GM18907 (cell line): Measurements from ENCODE around the gene MYH16.
"Not testable (repeated sequence)": the region's sequence is repeated elsewhere in the genome, so short reads cannot be mapped to it uniquely, and the experiment has no call there.

Experiments
- ATAC-seq: cut with Tn5 transposase; IDR thresholded peaks from one replicate; pipeline ENCODE4 v1.9.1; 2021; ENCODE audit warnings: mild to moderate bottlenecking, moderate library complexity; ENCODE audit not compliant: unreplicated experiment

MYH16 gene

GRCh38 chr7:99350641-99351040 lies 78.0 kb downstream of the MYH16 start:
- ATAC-seq = not testable (repeated sequence)

- no peak for ATAC-seq
Measured at GRCh38 chr7:99352247-99352646, 79.6 kb downstream of the MYH16 start.

GRCh38 chr7:99355098-99355497 lies 82.5 kb downstream of the MYH16 start:
- no peak for ATAC-seq

DNA sequence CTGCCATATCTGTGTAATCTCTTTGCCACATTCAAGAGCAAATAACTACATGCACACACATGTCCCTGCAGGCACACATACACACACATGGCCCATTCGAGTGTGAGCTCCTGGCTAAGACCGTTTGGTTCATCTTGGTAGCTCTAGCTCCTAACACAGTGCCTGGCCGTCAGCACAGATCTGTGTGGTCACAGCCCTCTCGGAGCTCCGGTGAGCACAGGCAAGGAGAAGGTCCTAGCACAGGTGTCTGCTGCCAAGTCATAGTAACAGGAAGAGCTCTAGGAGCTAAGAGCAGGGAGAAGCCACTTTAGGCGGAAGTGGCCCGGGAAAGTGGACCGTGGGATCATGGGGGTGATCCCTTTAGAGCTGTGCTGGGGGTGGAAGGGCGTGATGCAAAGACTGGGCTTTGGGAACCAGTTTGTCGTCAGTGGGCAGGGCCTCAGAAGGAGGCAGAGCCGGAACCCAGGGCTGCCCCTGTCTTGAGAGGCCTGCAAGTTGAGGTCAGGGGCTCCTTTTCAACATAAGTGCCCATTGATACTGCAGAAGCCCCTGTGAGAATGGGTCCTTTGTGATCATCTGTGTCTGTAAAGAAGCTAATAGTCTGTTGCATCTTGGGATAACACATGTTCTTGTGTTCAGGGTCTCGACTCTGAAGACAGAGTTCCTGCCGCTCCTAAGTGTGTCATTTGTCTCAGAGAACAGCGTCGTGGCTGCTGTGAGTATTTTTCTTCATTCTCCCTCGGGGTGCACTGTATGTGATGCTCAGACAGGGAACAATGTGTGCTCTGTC lies 85.3 kb downstream of the MYH16 start:
- ATAC-seq = no peak

DNA sequence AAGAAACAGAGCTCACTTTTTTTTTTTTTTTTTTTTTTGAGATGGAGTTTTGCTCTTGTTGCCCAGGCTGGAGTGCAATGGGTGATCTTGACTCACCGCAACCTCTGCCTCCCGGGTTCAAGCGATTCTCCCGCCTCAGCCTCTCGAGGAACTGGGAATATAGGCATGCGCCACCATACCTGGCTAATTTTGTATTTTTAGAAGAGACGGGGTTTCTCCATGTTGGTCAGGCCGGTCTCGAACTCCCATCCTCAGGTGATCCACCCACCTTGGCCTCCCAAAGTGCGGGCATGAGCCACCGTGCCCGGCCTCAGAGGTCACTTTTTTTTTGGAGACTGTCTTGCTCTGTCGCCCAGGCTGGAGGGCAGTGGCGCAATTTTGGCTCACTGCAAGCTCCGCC lies 85.9 kb downstream of the MYH16 start:
- not testable (repeated sequence) for ATAC-seq

DNA sequence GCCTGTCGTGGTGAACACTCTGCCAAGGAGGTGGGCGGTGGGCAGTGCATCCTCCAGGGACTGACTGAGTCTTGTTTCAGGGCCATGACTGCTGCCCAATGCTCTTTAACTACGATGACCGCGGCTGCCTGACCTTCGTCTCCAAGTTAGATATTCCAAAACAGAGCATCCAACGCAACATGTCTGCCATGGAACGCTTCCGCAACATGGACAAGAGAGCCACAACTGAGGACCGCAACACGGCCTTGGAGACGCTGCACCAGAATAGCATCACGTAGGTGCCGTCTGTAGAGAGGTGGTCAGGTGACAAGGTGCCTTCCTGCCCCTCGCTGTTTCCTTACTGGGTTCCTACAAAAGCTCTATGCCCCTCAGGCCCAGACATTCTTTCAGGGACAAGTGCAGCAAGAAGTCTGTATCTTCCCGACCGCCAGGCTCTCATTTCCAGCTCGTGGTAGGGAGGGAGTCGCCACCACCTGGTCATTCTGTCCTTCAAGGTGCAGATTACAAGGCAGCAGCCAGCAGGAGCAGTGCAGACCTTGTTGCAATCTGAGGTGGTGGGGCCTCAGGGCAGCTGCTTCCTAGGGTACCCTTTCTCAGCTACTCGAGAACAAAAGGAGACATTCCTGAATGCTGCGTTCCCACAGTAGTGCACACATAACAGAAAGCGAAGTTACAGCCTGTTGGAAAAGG lies 87.0 kb downstream of the MYH16 start:
- no peak for ATAC-seq
